ENCODE data around the gene ENTPD5.

The ENTPD5 gene

DNA sequence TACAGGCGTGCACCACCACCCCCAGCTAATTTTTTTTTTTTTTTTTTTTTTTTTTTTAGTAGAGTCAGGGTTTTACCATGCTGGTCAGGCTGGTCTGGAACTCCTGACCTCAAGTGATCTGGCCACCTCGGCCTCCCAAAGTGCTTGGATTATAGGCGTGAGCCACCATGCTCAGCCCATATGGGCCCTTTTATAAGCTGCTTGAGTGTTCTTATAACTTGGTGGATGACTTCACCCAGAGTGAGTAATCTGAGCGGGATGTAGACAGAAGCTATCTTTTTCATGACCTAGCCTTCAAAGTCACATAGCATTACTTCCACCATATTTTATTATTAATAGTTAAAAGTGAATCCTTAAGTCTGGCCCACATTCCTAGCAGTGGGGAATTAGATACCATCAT is 16.5 kb upstream of the ENTPD5 start:
- peak; percentile 32 for DNase-seq
- in situ Hi-C loops (cut with HindIII; ENCODE audit: low pct_ligation_motif_present, low sequenced_read_pairs), result no loop called here
- Histone ChIP-seq H3K27ac (no peak overlapping the region), H3K36me3 (replicated peaks) (no peaks in the 10 kb centered on the region), H3K4me3 (ENCODE audit: low read depth, low read length) (no peak overlapping the region), H3K27me3 (replicated peaks) (no peaks in the 10 kb centered on the region)
- TF ChIP-seq, protein P1, sequence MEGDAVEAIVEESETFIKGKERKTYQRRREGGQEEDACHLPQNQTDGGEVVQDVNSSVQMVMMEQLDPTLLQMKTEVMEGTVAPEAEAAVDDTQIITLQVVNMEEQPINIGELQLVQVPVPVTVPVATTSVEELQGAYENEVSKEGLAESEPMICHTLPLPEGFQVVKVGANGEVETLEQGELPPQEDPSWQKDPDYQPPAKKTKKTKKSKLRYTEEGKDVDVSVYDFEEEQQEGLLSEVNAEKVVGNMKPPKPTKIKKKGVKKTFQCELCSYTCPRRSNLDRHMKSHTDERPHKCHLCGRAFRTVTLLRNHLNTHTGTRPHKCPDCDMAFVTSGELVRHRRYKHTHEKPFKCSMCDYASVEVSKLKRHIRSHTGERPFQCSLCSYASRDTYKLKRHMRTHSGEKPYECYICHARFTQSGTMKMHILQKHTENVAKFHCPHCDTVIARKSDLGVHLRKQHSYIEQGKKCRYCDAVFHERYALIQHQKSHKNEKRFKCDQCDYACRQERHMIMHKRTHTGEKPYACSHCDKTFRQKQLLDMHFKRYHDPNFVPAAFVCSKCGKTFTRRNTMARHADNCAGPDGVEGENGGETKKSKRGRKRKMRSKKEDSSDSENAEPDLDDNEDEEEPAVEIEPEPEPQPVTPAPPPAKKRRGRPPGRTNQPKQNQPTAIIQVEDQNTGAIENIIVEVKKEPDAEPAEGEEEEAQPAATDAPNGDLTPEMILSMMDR (IDR thresholded peaks at IDR 0.05; ENCODE audit: low read depth, low read length, missing control alignments), result no peak

DNA sequence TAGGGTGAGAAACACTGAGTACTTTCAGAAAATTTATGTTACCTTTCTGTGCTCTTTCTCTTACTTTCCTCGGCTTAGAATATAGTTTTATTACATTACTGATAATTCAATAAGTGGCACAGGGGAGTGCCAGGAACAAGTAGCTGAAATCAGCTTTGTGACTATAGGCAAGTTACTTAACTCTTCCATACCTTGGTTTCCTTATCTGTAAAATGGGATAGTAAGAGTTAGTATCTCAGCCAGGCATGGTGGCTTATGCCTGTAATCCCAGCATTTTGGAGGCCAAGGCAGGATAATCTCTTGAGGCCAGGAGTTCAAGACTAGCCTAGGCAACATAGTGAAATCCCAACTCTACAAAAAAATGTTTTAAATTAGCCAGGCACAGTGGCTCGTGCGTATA is 15.5 kb upstream of the ENTPD5 start:
- H3K36me3 ChIP-seq (replicated peaks), result no peaks in the 10 kb centered on the region
- in situ Hi-C loops (cut with HindIII; ENCODE audit: low pct_ligation_motif_present, low sequenced_read_pairs), result no loop called here
- H3K27ac ChIP-seq, result no peak overlapping the region
- TF ChIP-seq, protein P1 (IDR thresholded peaks at IDR 0.05; ENCODE audit: low read depth, low read length, missing control alignments), result no peak
- no peaks in the 10 kb centered on the region for H3K27me3 ChIP-seq (replicated peaks)
- DNase-seq, result no peak
- no peak overlapping the region for H3K4me3 ChIP-seq (ENCODE audit: low read depth, low read length)

DNA sequence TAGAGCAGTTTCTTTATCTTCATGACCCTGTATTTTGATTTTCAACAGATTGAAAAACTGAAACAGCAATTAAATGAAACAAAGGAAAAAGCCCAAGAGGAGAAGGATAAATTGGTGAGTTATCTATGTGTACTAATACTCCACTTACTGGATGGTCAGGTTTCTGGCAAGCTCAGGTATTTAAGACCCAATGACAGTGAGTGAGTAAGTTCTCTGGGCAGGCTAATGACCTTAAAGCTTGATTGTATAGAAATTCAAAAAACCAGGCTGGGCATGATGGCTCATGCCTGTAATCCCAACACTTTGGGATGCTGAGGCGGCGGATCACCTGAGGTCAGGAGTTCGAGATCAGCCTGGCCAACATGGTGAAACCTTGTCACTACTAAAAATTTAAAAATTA is 10.0 kb upstream of the ENTPD5 start:
- in situ Hi-C loops (cut with HindIII; ENCODE audit: low pct_ligation_motif_present, low sequenced_read_pairs), result no loop called here
- Histone ChIP-seq H3K4me3 (ENCODE audit: low read depth, low read length) (no peak overlapping the region), H3K27me3 (replicated peaks) (no peaks in the 10 kb centered on the region), H3K36me3 (replicated peaks) (no peaks in the 10 kb centered on the region), H3K27ac (no peak overlapping the region)
- TF ChIP-seq, protein P1 (IDR thresholded peaks at IDR 0.05; ENCODE audit: low read depth, low read length, missing control alignments), result no peak
- no peak for DNase-seq

DNA sequence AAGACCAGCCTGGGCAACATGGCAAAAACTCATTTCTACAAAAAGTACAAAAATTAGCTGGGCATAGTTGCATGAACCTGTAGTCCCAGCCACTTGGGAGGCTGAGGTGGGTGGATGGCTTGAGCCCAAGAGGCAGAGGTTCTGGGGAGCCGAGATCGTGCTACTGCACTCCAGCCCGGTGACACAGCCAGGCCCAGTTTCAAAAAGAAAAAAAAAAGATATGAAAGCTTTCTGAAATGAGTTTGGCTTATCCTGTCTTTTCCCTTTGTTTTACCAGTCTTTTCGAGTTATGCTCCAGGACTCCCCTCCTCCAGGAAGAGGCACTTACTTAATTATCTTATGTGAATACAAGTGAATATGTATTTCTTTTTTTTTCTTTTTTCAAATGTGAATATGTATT is 3.3 kb upstream of the ENTPD5 start:
- H3K27me3 ChIP-seq (replicated peaks), result no peaks in the 10 kb centered on the region
- in situ Hi-C loops (cut with HindIII; ENCODE audit: low pct_ligation_motif_present, low sequenced_read_pairs), result no loop called here
- no peak overlapping the region for H3K27ac ChIP-seq
- H3K36me3 ChIP-seq (replicated peaks), result no peaks in the 10 kb centered on the region
- H3K4me3 ChIP-seq (ENCODE audit: low read depth, low read length), result no peak overlapping the region
- TF ChIP-seq, protein P1 (IDR thresholded peaks at IDR 0.05; ENCODE audit: low read depth, low read length, missing control alignments), result no peak
- DNase-seq, result no peak

DNA sequence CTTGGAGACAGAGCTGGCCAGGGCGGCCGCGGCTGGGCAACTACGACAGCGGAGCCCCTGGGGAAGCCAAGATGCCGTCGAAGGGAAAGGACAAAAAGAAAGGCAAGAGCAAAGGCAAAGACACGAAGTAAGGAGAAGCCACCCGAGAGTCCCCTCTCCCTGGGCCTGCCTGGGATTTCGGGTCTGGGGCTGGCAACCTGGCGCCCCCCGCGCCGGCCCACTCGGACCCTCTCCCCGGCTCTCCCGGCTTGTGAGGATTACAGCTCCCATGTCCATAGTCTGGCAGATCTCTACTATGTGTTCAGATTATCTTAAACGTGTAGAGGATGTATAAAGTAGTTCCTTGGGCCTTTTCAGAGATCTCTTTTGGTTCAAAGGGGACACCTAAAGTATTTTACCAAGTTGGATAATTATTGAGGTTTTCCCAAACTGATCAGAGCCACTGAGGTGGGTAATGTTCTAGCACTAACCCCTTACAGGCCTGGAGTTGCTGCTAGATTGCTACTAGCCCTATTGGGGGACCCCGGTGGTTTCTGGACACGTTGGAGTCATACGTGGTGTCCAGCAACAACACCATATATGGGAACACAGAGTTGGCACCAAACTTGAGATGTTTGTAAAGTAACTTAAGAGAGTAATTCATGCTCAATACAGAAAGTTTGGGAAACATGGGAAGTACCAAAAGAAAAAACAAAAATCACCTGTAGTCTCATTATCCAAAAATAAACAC is 485 bp upstream of the ENTPD5 start:
- no peaks in the 10 kb centered on the region for H3K27me3 ChIP-seq (replicated peaks)
- H3K4me3 ChIP-seq (ENCODE audit: low read depth, low read length), result peak overlapping the region; percentile 93
- no peaks in the 10 kb centered on the region for H3K36me3 ChIP-seq (replicated peaks)
- in situ Hi-C loops (cut with HindIII; ENCODE audit: low pct_ligation_motif_present, low sequenced_read_pairs), result no loop called here
- peak; percentile 60 for DNase-seq
- H3K27ac ChIP-seq, result peak overlapping the region; percentile 93
- TF ChIP-seq, protein P1 (IDR thresholded peaks at IDR 0.05; ENCODE audit: low read depth, low read length, missing control alignments), result no peak

DNA sequence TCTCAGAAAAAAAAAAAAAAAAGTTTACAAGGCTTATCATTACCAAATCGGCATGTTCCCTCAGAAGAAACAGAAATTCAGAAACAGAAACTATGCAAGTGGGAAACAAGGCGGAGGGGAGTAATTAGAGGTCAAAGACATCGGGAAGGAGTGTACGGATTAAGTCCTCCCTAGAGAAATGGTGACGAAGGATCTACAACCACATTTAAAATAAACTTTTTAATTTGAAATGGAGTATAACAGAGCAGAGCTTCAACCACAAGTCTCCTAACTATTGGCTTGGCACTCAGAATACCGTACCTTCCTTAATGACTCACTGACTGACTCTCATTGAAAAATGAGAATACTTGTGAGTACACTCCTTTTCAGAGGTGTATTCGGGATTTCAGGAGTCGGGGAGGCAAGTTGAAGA is 908 bp downstream of the ENTPD5 start:
- no peaks in the 10 kb centered on the region for H3K27me3 ChIP-seq (replicated peaks)
- DNase-seq, result no peak

More for the DNA sequence above, 908 bp downstream of the ENTPD5 start:
- in situ Hi-C loops (cut with HindIII; ENCODE audit: low pct_ligation_motif_present, low sequenced_read_pairs), result no loop called here
- TF ChIP-seq, protein P1 (IDR thresholded peaks at IDR 0.05; ENCODE audit: low read depth, low read length, missing control alignments), result no peak
- Histone ChIP-seq H3K36me3 (replicated peaks) (no peaks in the 10 kb centered on the region), H3K27ac (peak overlapping the region; percentile 93), H3K4me3 (ENCODE audit: low read depth, low read length) (peak overlapping the region; percentile 93)
